Measurements from ENCODE around the gene IL17A.
A peak's percentile ranks its signal among the peaks of the same experiment; 100 is the strongest.

The IL17A gene

DNA sequence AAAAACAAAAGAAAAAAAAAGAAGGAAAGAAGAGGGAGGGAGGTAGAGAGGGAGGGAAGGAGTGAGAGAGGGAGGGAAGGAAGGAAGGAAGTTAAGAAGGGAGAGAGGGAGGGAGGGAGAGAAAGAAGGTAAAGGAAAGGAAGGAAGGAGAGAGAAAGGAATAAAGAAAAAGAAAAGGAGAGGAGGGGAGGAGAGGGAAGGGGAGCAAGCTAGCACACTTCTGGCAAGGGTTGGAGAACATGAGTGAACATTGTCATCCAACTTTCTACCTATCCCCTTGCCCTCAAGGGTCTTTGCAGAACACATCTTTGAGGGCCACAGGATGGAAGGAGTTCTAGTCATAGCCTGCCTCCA lies 34.1 kb upstream of the IL17A start:
- Histone ChIP-seq H3K9me3 (replicated peaks; ENCODE audit: low read length) (no peaks in the 10 kb centered on the region), H3K4me1 (ENCODE audit: control insufficient read depth, insufficient read depth, low read length) (peaks cover 27% of the 10 kb centered on the region), H3K4me3 (ENCODE audit: low read length) (no peak overlapping the region), H3K36me3 (ENCODE audit: insufficient read depth, low read length) (no peaks in the 10 kb centered on the region), H3K9ac (ENCODE audit: low read depth, low read length) (no peak overlapping the region), H3K27me3 (ENCODE audit: control insufficient read depth, insufficient read depth, low read length) (no peaks in the 10 kb centered on the region), H3K4me2 (ENCODE audit: low read length) (no peak overlapping the region)

DNA sequence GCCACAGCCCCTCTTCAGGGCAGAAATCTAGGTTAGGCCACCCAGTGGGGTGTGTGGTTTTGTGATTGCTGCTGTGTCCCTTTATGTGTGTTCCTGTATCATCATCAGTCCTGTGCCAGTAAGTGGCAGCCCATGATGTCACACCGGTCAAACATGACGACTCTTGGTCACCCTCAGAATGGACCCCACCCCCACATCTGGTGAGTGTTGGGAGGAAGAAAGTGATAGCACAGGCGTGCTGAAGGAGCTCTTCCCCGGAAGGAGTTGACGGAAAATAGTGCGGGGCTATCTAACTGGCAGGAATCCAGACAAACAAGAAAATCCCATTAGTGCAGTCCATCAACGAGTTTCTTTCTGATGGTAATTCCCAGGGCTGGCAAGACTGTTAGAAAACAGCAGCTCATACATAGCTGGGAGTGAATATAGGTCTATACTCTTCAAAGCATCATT lies 33.4 kb upstream of the IL17A start:
- Histone ChIP-seq H3K4me3 (ENCODE audit: low read length) (no peak overlapping the region), H3K9me3 (replicated peaks; ENCODE audit: low read length) (no peaks in the 10 kb centered on the region), H3K27me3 (ENCODE audit: control insufficient read depth, insufficient read depth, low read length) (no peaks in the 10 kb centered on the region)

DNA sequence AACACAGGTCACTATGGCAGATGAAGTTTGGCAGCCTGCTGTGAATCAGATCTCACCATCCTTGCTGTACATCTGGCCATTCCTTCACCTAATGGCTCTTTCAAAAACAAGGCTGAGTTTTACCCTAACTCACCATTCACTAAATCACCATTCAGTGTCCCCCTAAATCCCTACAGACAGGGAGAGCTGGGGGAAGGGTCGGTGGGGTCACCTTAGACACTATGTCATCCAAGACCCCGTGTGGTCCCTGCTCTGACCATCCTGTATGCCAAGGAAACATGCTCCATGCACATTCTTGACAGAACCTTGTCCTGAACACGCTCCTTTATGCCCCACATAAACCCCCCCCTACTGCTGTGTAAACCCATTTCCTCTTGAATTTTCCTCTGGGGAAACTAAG lies 31.8 kb upstream of the IL17A start:
- Histone ChIP-seq H3K27me3 (ENCODE audit: control insufficient read depth, insufficient read depth, low read length) (no peaks in the 10 kb centered on the region), H3K4me3 (ENCODE audit: low read length) (no peak overlapping the region)

More for the DNA sequence above, 33.4 kb upstream of the IL17A start:
- Histone ChIP-seq H3K9ac (ENCODE audit: low read depth, low read length) (no peak overlapping the region), H3K36me3 (ENCODE audit: insufficient read depth, low read length) (no peaks in the 10 kb centered on the region), H3K4me1 (ENCODE audit: control insufficient read depth, insufficient read depth, low read length) (peaks cover 32% of the 10 kb centered on the region), H3K4me2 (ENCODE audit: low read length) (no peak overlapping the region)

DNA sequence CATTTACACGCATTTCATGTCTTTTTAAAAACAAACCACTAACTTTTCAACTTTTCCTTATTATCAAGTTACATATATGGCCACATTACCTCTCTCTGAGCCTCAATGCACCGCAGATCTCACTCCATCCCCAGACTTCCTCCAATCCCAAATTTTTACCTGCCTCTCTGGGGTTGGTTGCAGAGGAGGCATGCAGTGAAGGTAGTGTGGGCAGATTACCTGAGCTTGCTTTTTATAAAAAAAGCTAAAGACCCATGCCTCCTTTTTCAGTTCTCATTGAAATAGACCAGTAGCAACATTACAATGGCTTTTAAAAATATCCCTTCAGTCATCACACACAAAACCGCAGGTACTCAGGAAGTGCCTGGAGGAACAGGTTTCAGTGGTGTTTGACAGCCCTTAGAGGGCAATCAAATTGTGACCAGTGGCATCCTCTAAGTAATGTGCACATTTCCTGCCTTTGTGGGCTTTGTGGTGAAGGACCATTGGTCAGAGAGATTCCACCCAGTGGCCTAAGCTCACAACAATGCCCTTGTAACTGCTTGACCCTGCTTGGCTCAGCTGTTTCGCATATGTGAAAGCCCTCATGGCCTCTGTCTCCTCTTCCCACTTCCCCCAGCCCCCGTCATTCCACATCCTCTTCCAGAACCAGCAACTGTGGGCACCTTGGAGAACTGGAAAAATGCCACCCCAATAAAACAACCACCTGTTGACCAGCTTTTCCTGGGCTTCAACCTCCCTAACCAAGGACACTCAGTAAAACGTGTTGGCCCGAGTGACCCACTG lies 30.2 kb upstream of the IL17A start:
- Histone ChIP-seq H3K9me3 (replicated peaks; ENCODE audit: low read length) (no peaks in the 10 kb centered on the region), H3K9ac (ENCODE audit: low read depth, low read length) (peak overlapping the region; percentile 46), H3K36me3 (ENCODE audit: insufficient read depth, low read length) (no peaks in the 10 kb centered on the region), H3K27me3 (ENCODE audit: control insufficient read depth, insufficient read depth, low read length) (no peaks in the 10 kb centered on the region), H3K4me1 (ENCODE audit: control insufficient read depth, insufficient read depth, low read length) (peaks cover 32% of the 10 kb centered on the region), H3K4me3 (ENCODE audit: low read length) (peak overlapping the region; percentile 28), H3K4me2 (ENCODE audit: low read length) (no peak overlapping the region)

More for the DNA sequence above, 31.8 kb upstream of the IL17A start:
- peaks cover 32% of the 10 kb centered on the region for H3K4me1 ChIP-seq (ENCODE audit: control insufficient read depth, insufficient read depth, low read length)
- H3K36me3 ChIP-seq (ENCODE audit: insufficient read depth, low read length): no peaks in the 10 kb centered on the region
- H3K9me3 ChIP-seq (replicated peaks; ENCODE audit: low read length): no peaks in the 10 kb centered on the region
- H3K9ac ChIP-seq (ENCODE audit: low read depth, low read length): no peak overlapping the region
- H3K4me2 ChIP-seq (ENCODE audit: low read length): no peak overlapping the region

DNA sequence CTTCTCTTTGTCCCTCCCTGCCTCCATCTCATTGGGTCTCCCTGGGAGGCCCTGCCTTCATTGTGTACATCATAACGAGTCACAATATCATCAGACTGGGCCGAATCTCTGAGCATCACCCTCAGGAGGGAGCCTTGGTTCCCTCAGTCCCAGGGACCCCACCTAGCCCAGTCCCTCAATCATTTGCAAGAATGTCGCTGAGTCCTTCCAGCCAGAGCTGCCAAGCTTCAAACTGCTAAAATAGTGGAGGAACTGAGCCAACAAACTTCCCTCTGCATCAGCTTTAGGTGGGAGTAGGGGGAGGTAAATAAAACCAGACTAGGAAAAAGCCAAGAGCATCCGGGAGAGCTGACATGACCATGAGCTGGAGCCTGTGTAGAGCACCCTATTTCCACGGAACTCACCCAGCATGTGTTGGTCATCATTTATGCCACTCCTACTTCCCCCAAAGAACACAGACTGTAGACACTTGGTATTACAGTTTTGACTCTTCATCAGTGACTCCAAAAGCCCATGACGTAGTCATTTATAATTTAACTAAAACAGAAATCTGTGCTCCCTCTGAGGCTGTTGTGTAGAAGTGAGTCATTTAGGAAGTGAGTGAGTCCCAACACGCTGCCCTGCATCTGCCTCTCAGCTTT lies 28.8 kb upstream of the IL17A start:
- no peak overlapping the region for H3K9ac ChIP-seq (ENCODE audit: low read depth, low read length)
- H3K9me3 ChIP-seq (replicated peaks; ENCODE audit: low read length): no peaks in the 10 kb centered on the region
- H3K27me3 ChIP-seq (ENCODE audit: control insufficient read depth, insufficient read depth, low read length): no peaks in the 10 kb centered on the region
- H3K4me2 ChIP-seq (ENCODE audit: low read length): peak overlapping the region; percentile 2
- H3K36me3 ChIP-seq (ENCODE audit: insufficient read depth, low read length): no peaks in the 10 kb centered on the region
- H3K4me1 ChIP-seq (ENCODE audit: control insufficient read depth, insufficient read depth, low read length): peaks cover 32% of the 10 kb centered on the region
- no peak overlapping the region for H3K4me3 ChIP-seq (ENCODE audit: low read length)

DNA sequence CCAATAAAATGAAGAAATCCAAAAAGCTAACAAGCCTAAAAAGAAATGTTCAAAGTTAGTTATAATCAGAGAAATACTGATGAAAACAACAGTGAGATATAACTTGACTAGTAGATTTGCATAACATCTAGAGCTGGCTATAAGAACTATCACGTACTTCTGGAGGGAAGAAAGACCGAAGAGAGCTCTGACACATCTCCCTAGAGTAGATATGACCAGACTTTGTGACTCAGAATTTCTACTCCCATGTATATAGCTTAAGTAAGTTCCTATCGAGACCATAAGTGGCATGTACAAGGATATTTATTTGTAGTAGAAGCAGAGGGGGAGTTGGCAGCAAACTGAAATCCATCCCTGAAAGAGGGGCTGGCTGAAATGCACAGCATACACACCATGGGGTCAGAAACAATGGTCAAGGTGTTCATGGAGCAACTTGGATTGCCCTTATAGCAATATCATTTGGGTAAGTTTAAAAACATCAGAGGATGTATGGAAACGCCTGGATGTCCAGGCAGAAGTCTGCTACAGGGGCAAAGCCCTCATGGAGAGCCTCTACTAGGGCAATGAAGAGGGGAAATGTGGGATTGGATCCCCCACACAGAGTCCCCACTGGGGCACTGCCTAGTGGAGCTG lies 25.6 kb upstream of the IL17A start:
- Histone ChIP-seq H3K36me3 (ENCODE audit: insufficient read depth, low read length) (no peaks in the 10 kb centered on the region), H3K4me1 (ENCODE audit: control insufficient read depth, insufficient read depth, low read length) (peaks cover 18% of the 10 kb centered on the region), H3K9me3 (replicated peaks; ENCODE audit: low read length) (no peaks in the 10 kb centered on the region), H3K4me3 (ENCODE audit: low read length) (no peak overlapping the region), H3K9ac (ENCODE audit: low read depth, low read length) (no peak overlapping the region), H3K27me3 (ENCODE audit: control insufficient read depth, insufficient read depth, low read length) (peaks cover 8% of the 10 kb centered on the region), H3K4me2 (ENCODE audit: low read length) (no peak overlapping the region)

DNA sequence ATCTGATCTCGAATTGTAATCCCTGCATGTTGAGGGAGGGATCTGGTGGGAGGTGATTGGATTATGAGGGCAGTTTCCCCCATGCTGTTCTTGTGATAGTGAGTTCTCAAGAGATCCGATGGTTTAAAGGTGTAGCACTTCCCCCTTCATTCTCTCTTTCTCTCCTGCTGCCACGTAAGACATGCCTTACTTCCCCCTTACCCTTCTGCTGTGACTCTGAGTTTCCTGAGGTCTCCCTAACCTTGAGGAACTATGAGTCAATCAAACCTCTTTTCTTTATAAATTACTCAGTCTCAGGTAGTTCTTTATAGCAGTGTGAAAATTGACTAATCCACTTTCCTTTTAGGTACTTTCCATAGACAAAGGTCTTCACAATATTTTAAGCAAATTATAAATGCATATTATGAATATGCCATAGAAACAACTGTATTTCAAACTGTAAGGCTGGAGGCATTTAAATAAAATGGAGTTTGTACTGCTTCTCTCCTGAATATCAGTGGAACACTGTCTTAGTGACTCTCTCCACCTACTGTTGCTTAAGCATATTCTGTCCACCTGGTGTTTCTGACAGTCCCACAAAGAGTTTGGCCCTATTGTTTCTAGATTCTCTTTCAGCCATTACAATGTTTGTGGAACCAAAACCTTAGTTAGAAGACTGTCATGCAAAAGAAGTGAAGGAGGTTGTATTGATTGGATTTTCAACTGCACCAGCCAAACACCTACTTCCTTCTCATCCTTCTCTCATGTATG lies 24.3 kb upstream of the IL17A start:
- no peak overlapping the region for H3K4me3 ChIP-seq (ENCODE audit: low read length)
- H3K4me2 ChIP-seq (ENCODE audit: low read length): no peak overlapping the region
- no peaks in the 10 kb centered on the region for H3K36me3 ChIP-seq (ENCODE audit: insufficient read depth, low read length)
- H3K9me3 ChIP-seq (replicated peaks; ENCODE audit: low read length): no peaks in the 10 kb centered on the region
- peaks cover 7% of the 10 kb centered on the region for H3K4me1 ChIP-seq (ENCODE audit: control insufficient read depth, insufficient read depth, low read length)
- H3K27me3 ChIP-seq (ENCODE audit: control insufficient read depth, insufficient read depth, low read length): peaks cover 8% of the 10 kb centered on the region
- no peak overlapping the region for H3K9ac ChIP-seq (ENCODE audit: low read depth, low read length)

DNA sequence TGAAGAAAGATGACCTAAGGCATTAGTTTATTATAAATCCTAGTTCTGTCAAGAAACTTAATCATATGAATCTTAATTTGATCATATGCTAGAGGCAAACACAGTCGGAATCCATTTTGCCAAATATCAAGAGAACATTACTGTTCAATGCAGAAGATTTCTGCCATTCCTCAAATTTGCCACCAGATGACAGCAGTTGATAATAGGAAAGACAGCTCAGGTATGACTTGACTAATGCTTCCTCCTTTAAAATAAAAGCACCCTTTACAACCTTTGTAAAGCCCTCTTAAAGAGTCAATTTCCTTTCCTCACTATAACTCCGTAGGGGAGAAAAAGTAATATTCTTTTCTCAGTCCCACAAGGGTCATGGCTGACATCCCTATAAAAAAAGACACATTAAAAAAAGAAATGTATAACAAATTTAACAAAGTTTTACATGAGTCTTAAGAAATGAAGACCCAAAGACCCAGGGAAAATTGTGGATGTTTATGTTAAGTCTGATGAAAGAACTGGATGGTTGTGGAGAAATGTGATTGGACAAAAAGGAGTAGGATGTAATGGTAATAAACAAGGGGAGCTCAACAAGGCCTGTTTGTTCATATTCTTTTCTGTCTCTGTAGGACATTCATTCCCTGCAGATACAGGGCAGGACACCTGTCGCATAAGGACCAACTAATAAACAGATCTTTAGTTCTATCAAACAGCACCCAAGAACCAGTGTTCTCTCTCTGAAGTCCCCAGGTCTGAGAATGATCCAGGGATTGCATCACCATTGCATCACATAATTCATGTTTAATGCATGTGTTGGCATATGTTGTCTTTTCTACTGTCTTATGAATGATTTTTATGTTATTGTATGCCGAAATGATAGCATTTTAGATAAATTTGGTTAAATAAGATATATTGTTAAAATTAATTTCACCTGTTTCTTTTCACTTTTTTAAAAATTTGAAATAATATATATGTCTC lies 23.0 kb upstream of the IL17A start:
- no peaks in the 10 kb centered on the region for H3K36me3 ChIP-seq (ENCODE audit: insufficient read depth, low read length)

DNA sequence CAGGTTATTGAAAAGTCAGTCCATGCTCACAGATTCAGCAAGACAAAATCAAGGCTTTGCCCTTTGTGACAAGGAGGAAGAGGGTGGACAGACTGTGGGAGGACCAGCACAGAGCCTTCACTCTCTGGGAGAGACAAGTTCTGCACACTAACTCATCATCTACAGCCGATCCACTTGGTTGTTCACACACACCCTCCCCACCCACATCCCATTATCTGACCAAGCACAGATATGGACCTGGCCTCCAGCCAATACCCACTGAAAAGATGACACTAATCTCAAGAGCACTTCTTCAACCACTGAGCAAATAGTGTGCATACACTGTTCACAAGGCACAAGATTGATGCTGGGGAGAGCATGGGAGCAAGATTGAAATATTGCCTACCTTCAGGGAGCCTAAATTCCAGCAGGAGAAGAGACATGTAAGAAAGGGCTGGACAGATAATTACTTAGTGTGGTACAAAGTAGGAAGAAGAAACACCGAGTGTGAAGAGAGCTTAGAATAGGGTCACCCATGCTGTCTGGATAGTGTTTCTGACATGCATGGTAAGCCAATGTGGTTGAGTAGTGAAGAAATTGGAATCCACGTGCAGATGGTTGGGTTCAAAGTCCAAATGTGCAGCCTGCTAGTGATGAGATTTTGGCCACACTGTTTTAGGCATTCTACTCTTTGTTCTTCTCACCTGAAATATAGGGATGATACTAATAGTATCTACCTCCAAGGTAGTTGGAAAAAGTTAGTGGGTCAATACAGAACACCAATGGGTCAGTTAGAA lies 21.7 kb upstream of the IL17A start:
- H3K4me2 ChIP-seq (ENCODE audit: low read length): no peak overlapping the region
- peaks cover 8% of the 10 kb centered on the region for H3K27me3 ChIP-seq (ENCODE audit: control insufficient read depth, insufficient read depth, low read length)
- H3K9ac ChIP-seq (ENCODE audit: low read depth, low read length): no peak overlapping the region
- no peaks in the 10 kb centered on the region for H3K4me1 ChIP-seq (ENCODE audit: control insufficient read depth, insufficient read depth, low read length)
- H3K9me3 ChIP-seq (replicated peaks; ENCODE audit: low read length): no peaks in the 10 kb centered on the region
- no peak overlapping the region for H3K4me3 ChIP-seq (ENCODE audit: low read length)
- H3K36me3 ChIP-seq (ENCODE audit: insufficient read depth, low read length): no peaks in the 10 kb centered on the region

More for the DNA sequence above, 23.0 kb upstream of the IL17A start:
- Histone ChIP-seq H3K4me3 (ENCODE audit: low read length) (no peak overlapping the region), H3K9ac (ENCODE audit: low read depth, low read length) (no peak overlapping the region), H3K27me3 (ENCODE audit: control insufficient read depth, insufficient read depth, low read length) (peaks cover 8% of the 10 kb centered on the region), H3K9me3 (replicated peaks; ENCODE audit: low read length) (no peaks in the 10 kb centered on the region), H3K4me2 (ENCODE audit: low read length) (no peak overlapping the region), H3K4me1 (ENCODE audit: control insufficient read depth, insufficient read depth, low read length) (no peaks in the 10 kb centered on the region)

DNA sequence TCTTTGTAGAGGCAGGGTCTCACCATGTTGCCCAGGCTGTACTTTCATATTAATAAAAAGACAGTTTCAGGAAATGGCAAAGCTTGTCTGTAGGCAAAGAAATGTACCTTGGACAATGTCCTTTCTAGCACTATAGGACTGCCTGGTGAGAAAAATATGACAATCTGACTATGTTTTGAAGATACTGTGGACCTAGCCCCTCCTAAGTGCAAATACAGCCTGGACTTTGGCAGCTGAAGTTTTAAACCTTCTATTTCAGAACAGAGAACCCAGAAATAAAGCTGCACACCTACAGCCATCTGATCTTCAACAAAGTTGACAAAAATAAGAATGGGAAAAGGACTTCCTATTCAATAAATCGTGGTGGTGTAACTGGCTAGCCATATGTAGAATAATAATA lies 18.9 kb upstream of the IL17A start:
- no peaks in the 10 kb centered on the region for H3K9me3 ChIP-seq (replicated peaks; ENCODE audit: low read length)
- H3K27me3 ChIP-seq (ENCODE audit: control insufficient read depth, insufficient read depth, low read length): peaks cover 8% of the 10 kb centered on the region
- H3K4me2 ChIP-seq (ENCODE audit: low read length): no peak overlapping the region
- H3K36me3 ChIP-seq (ENCODE audit: insufficient read depth, low read length): no peaks in the 10 kb centered on the region
- no peaks in the 10 kb centered on the region for H3K4me1 ChIP-seq (ENCODE audit: control insufficient read depth, insufficient read depth, low read length)
- H3K9ac ChIP-seq (ENCODE audit: low read depth, low read length): no peak overlapping the region
- no peak overlapping the region for H3K4me3 ChIP-seq (ENCODE audit: low read length)

All from skeletal muscle satellite cell (primary cell).